H7 (cell line): ENCODE measurements around the gene BTBD9. TPM values are rescaled to one million over a fixed set of nuclear protein-coding genes. Genes with fewer than 3 reads are reported as not detected.

Experiments
- DNase-seq: peaks from one replicate; pipeline ENCODE4 v3.0.0; 2012
- H3K27me3 ChIP-seq: 2 replicates; pipeline ENCODE4 v1.6.0; 2011; ENCODE audit warnings: mild to moderate bottlenecking, low read length; ENCODE audit not compliant: control insufficient read depth, insufficient read depth
- H3K36me3 ChIP-seq: replicated peaks from 2 replicates; pipeline ENCODE4 v1.5.1; 2011; ENCODE audit warnings: low read length; ENCODE audit not compliant: control insufficient read depth, insufficient read depth
- H3K4me3 ChIP-seq: 2 replicates; pipeline ENCODE4 v1.5.1; 2011; ENCODE audit warnings: low read depth, mild to moderate bottlenecking, control low read depth, low read length, moderate library complexity; ENCODE audit not compliant: insufficient read depth
- total RNA-seq: library from RNA; depleted of rRNA; stranded (reverse); fragments of >200 nt; shearing (Covaris generic); gene quantifications from 2 replicates; pipeline ENCODE4 v1.2.3, GENCODE V29; 2014

The BTBD9 gene
- total RNA-seq, 1 experiment from 2014 or later, result 5.0 TPM

DNA sequence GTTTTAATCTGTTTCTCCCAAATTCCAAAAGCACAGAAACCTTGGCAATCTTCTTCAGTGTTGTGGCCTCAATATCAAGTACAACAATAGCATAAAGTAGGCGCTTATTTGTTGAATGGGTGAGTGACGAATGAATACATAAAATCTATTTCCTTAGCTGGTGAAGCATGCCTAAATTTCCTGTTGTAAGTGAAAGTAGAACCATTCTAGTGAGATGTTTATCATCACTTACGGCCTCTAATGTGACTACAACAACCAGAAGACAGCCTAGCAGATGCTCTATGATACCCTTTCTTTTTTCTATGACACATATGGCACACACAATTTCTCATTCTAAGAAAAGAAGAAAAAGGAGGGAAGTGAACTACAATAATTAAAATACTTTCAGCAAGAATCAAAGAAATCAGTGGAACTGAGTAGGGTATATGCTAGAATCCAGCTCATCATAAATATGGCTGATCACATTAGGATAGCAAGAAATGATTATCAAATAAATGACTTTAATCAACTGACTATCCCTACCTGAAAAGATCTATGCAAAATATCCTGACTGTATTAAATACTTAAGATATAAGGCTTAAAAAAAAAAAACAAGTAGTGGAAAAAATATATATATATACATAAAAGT is 67.4 kb downstream of the BTBD9 start:
- H3K4me3 ChIP-seq, result no peak overlapping the region
- no peak for DNase-seq
- no peaks in the 10 kb centered on the region for H3K36me3 ChIP-seq
- H3K27me3 ChIP-seq, result no peaks in the 10 kb centered on the region

DNA sequence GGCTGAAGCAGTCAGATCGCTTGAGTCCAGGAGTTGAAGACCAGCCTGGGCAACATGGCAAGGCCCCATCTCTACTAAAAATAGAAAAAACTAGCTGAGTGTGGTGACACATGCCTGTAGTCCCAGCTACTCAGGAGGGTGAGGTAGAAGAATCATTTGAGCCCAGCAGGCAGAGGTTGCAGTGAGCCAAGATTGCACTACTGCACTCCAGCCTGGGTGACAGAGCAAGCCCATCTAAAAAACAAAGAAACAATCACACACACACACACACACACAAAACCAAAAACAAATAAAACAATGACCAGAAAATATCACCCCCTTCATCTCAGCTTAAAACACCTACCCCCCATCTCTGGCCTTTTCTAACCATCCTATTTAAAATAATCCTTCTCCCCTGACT is 68.0 kb downstream of the BTBD9 start:
- Histone ChIP-seq H3K4me3 (no peak overlapping the region), H3K36me3 (no peaks in the 10 kb centered on the region), H3K27me3 (no peaks in the 10 kb centered on the region)
- no peak for DNase-seq

DNA sequence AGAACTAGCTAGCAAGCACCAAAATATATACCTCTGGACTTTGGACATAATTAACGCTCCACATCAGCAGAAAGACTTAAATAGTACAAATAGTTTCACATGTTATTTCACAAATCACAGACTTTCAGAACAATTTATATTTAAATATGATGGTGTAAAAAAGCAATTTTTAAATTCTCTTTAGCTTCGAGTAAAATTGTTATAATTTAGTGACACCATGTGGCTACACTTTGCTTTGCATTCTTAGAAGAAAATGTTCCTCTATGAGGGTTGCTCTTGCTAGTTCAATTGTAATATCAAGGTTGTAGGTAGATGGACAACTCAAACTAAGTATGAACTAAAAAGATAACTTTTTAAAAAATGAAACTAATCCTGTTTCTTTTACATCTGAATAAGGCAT is 69.0 kb downstream of the BTBD9 start:
- no peak overlapping the region for H3K4me3 ChIP-seq
- no peaks in the 10 kb centered on the region for H3K36me3 ChIP-seq
- no peak for DNase-seq
- no peaks in the 10 kb centered on the region for H3K27me3 ChIP-seq

DNA sequence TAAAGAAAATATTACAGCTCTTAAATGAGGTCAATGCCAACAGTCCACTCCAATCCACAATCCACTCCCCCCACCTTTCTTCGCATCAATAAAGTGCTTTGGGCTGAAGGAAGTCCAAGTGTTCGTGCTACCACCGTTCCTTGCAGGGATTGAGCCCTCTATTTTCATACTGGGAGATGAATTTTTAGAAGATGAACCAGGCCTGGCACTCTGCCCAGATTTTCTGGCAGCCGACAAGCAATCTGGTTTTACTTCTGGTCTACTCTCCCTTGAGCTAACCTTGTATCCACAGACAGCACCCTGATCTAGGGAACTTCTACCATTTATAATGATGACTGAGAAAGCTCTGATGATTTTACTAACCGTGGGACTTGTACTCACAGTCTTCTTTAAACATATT is 72.3 kb downstream of the BTBD9 start:
- no peaks in the 10 kb centered on the region for H3K27me3 ChIP-seq
- no peak overlapping the region for H3K4me3 ChIP-seq
- no peaks in the 10 kb centered on the region for H3K36me3 ChIP-seq
- no peak for DNase-seq

DNA sequence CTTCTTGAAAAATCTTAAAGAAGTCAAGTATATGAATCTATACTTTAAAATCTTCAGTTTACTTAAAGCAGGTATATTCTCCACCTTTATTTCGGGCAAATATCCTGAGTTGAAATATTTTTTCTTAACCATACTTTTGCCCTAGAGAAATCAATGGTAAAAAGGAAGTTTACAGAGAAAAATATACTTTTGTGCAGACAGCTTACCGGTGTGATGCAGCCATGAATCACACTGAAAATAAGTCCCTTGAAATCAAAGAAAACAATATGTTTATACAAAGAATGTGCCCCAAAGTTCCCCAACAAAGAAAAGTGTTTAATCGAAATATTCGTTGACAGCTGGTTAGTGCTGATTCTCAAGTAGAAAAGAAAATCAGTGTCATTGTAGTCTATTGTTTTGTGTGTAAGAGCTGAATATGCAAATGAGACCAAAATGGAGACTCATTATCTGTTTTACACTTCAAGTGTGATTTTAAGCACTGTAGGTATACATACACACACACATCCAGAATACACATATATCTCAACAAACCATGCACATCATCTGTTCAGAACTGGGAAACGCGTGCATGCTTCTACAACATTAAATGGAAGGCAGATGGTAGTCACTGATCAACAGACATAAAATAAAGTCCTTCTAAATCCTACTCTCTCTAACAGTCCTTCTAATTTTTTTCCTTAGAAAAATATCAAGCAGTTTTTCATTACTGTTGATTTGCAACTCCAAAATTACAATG is 73.3 kb downstream of the BTBD9 start:
- no peaks in the 10 kb centered on the region for H3K36me3 ChIP-seq
- DNase-seq, result no peak
- H3K27me3 ChIP-seq, result no peaks in the 10 kb centered on the region
- no peak overlapping the region for H3K4me3 ChIP-seq

DNA sequence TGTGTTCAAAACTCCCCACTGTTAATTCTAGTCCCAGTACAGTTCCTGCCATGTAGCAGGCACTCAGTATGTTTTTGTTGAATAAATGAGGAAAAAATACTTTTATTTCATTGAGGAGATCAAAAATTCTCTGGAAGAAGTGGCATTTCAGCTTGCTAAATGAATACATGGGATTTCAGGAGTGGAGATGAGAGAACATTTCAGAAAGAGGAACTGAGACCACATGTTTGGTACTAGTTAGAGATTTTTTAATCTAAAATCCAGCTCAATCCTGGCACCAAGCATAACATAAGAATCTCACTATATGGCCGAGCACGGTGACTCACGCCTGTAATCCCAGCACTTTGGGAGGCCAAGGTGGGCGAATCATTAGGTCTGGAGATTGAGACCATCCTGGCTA is 75.4 kb downstream of the BTBD9 start:
- Histone ChIP-seq H3K36me3 (no peaks in the 10 kb centered on the region), H3K27me3 (no peaks in the 10 kb centered on the region), H3K4me3 (no peak overlapping the region)
- no peak for DNase-seq

DNA sequence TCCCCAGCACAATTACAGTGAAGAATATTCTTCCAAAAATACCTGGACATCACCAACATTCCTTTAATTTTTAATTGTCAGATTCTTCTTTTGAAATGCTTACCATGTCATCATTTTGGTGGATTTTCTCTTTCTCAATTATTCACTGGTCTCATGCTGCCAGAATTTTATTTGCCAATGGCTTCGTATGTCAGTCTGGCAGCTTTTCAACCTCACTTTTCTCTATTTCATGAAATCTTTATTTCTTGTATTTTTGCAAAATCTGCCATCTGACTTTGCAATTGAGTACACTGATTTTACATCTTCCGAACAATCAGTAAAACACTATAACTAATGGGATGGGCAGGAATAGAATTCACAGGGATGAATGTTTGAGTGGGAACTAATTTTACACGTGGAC is 84.1 kb downstream of the BTBD9 start:
- DNase-seq, result no peak
- no peaks in the 10 kb centered on the region for H3K36me3 ChIP-seq
- no peak overlapping the region for H3K4me3 ChIP-seq
- H3K27me3 ChIP-seq, result no peaks in the 10 kb centered on the region

DNA sequence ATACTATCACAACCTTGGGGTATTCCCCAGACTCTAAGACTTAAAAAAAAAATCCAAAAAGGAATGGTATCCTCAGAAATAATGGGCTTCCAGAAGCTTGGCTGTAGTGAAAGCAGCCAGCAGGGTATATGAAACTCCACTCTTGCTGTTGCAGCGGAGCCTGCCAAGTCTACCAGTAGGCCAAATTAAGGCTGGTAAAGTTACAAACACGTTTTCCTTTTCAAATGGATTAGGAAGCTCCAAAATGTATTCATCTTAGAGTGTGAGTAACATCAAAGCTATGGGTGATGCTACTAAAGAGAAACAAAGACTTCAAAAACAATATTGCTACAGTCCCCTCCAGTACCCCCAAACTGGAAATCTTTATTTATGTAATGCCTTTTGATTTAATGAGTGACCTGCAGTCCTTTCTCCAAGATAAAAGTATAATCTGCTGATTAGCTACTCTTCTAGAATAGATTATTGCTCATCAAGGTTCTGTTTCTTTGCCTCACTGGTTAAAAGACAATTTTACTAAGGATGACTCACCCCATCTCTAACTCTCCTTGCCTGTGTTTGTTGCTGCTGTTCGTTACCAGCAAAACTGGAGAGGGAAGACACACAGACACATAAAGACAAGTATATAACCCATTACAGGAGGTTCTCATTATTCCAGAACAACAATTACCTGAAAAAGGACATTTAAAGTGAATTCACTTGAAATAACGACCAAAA is 84.9 kb downstream of the BTBD9 start:
- no peaks in the 10 kb centered on the region for H3K27me3 ChIP-seq
- no peak overlapping the region for H3K4me3 ChIP-seq
- DNase-seq, result no peak
- no peaks in the 10 kb centered on the region for H3K36me3 ChIP-seq

DNA sequence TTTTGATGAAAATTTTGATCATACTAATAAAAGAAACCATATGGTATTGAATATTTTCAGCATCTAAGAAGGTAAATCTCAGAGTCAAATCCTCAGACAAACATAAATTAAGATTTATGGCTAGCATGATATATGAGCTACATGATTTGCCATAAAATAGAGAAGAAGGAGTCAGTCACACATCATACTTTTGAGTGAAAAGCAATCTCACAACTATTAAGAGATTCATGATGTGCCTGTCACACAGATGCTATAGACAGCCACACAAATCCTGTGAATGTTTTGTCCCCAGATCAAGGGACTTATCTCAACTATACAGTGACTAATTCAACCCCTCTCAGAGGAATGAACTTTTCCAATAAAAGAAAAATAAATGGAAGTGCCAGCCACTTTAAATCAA is 85.7 kb downstream of the BTBD9 start:
- Histone ChIP-seq H3K4me3 (no peak overlapping the region), H3K27me3 (no peaks in the 10 kb centered on the region), H3K36me3 (no peaks in the 10 kb centered on the region)
- no peak for DNase-seq

DNA sequence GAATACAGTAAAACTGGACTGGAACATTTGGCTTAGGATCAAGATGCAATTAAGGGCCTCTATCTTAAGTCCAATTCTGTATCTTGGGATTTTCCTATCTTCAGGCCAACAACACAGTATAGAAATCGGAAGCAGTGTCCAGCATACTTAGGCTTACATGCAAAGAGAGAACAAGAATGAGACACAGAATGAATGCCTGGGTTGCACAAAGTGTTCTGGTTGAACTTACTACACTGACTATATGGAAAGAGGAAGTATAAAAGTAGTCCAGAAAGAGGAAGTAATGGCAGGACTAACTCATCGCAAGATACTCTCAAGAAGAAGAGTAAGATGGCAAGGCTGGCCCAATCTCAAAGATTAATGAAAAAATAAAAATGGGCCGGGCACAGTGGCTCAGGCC is 87.6 kb downstream of the BTBD9 start:
- no peak for DNase-seq
- Histone ChIP-seq H3K36me3 (no peaks in the 10 kb centered on the region), H3K27me3 (no peaks in the 10 kb centered on the region), H3K4me3 (no peak overlapping the region)

DNA sequence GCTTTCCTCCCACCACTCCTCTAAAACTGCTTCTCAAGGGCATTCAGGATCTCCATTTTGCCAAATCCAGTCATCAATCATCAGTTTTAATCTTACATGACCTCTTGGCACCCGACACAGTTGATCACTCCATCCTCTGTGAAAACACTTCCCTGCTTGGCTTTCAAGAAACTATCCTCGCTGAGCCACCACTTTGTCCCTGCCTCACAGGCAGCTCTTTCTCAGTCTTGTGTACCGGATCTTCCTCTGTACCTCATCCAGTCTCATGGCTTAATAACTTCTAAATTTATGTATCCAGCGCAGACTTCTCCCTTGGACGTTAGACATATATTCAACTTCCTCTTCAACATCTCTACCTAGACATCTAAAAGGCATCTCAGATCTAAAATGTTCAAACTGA is 89.9 kb downstream of the BTBD9 start:
- no peak overlapping the region for H3K4me3 ChIP-seq
- H3K36me3 ChIP-seq, result no peaks in the 10 kb centered on the region
- DNase-seq, result no peak
- no peaks in the 10 kb centered on the region for H3K27me3 ChIP-seq

DNA sequence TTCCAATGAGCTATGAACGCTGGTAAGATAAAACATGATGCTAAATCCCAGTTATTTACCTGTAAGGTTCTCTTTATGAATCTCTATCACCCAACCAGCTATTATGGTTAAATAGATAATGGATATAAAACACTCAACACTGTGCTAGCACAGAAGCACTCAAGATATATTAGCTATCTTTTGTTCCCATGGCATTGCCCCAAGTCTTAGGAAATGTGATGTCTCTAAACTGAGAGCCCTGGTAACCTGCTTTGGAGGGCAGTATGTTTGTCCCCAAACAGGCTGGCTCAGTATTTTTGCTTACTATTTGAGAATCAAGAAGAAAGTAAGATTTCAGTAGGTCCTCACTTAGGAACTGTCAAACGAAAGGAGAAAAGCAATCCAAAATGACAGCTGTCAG is 90.5 kb downstream of the BTBD9 start:
- Histone ChIP-seq H3K36me3 (no peaks in the 10 kb centered on the region), H3K27me3 (no peaks in the 10 kb centered on the region), H3K4me3 (no peak overlapping the region)
- no peak for DNase-seq

DNA sequence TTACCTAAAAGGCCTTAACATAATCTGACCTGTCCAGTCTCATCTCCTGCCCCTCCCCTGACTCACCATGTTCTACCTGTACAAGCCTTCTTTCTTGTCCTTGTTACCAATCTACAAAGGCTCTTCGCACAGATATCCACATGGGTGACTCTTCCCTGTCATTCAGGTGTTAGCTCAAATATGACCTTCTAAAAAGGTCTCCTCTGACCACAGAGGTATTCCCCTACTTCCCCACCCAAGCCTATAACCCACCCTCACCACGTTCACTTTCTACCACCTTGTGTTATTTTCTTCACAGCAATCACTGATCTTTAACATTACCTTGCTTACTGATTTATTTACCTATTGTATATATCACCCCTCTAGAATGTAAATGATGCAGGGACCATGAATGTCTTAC is 96.7 kb downstream of the BTBD9 start:
- H3K4me3 ChIP-seq, result no peak overlapping the region
- DNase-seq, result no peak
- no peaks in the 10 kb centered on the region for H3K27me3 ChIP-seq
- H3K36me3 ChIP-seq, result no peaks in the 10 kb centered on the region

DNA sequence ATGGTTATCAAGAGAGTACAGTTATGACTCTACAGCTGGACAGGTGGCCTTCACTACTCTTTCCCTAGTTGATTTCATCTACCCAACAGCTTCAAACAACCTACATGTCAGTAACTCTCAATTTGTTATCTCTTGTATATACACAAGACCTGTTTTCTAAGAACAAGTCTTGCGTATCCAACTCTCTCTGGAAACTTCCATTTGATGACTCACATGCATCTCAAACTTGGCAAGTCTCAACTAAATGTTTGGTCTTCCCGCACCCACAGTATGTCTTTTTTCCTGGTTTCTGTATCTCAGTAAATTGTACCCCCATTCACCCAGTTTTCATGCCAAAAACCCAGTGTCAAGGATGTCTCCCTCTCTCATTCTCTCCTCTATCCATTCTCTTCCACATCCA is 97.7 kb downstream of the BTBD9 start:
- Histone ChIP-seq H3K4me3 (no peak overlapping the region), H3K27me3 (no peaks in the 10 kb centered on the region), H3K36me3 (no peaks in the 10 kb centered on the region)
- DNase-seq, result no peak

DNA sequence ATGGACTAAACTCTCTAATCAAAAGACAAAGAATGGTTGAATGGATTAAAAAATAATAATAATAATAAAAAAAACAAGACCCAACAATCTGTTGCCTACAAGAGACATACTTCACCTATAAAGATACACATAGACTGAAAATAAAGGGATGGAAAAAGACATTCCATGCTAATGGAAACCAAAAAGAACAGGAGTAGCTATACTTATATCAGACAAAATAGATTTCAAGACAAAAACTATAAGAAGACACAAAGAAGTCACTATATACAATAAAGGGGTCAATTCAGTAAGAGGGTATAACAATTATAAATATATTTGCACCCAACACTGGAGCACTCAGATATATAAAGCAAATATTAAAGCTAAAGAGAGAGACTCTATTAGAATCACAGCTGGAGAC is 106.7 kb downstream of the BTBD9 start:
- no peak overlapping the region for H3K4me3 ChIP-seq
- no peaks in the 10 kb centered on the region for H3K36me3 ChIP-seq
- no peaks in the 10 kb centered on the region for H3K27me3 ChIP-seq
- DNase-seq, result no peak
